Measurements from ENCODE around the gene ADD1.

The ADD1 gene

GRCh38 chr4:2833671-2834000 lies 10.0 kb upstream of the ADD1 start:
- in situ Hi-C loops (cut with MboI; ENCODE audit: low sequenced_read_pairs) = no loop called here

DNA sequence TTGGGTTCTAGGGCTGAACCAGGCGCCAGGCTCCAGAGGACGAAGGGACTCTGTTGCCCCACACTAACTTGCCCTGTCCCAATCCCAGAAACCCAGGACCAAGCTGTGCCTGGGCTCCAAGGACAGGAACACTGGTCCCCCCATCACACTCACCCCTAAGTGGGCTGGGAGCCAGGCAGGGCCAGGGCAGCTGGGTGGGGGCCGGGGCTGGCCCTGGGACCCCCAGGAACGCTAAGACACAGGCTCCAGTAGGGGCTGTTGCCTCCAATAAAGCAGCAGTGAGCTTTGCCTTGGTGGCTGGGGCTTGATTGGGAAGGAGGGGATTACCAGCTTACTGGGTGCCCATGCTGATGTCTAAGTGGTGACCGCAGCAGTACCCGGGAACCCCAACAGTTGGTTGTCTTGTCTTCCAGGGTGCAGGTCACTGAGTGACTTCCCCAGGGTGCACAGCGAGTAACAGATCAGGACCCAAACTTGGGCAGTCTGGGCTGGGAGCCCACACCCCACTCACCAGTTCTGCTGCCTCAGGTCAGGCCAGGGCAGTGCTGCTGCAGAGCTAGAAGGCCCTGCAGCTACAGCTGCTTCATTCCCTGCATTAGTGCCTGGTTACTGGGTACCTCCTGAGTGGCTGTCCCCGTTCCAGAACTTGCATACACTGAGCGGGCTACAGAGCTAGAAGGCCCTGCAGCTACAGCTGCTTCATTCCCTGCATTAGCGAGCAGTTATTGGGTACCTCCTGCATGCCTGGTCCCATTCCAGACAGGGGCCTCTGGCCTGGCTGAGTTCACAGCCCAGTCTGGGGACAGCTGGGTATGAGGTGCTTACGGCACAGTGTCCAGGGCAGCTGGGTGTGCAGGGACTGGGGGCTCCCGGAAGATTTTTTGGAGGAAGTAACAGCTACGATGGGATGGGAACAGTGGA lies 9.4 kb upstream of the ADD1 start:
- in situ Hi-C loops (cut with MboI; ENCODE audit: low sequenced_read_pairs) = no loop called here

- in situ Hi-C loops (cut with MboI; ENCODE audit: low sequenced_read_pairs) = no loop called here
Observed at GRCh38 chr4:2835978-2836377, 7.7 kb upstream of the ADD1 start.

GRCh38 chr4:2836391-2836859 lies 7.2 kb upstream of the ADD1 start:
- in situ Hi-C loops (cut with MboI; ENCODE audit: low sequenced_read_pairs) = no loop called here

- in situ Hi-C loops (cut with MboI; ENCODE audit: low sequenced_read_pairs) = no loop called here
Observed at GRCh38 chr4:2837110-2837903, 6.3 kb upstream of the ADD1 start.

GRCh38 chr4:2837904-2838496 lies 5.6 kb upstream of the ADD1 start:
- in situ Hi-C loops (cut with MboI; ENCODE audit: low sequenced_read_pairs) = no loop called here

DNA sequence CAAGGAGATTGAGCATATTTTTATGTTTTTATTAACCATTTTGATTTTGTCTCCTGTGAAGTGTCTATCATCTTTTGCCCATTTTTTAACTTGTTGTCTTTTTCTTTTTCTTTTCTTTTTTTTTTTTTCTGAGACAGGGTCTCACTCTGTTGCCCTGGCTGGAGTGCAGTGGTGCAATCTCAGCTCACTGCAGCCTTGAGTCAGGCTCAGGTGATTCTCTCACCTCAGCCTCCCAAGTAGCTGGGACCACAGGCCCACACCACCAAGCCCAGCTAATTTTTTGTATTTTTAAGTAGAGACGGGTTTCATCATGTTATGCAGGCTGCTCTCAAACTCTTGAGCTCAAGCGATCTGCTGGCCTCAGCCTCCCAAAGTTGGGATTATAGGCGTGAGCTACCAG lies 4.6 kb upstream of the ADD1 start:
- in situ Hi-C loops (cut with MboI; ENCODE audit: low sequenced_read_pairs) = no loop called here

- in situ Hi-C loops (cut with MboI; ENCODE audit: low sequenced_read_pairs) = no loop called here
Observed at GRCh38 chr4:2842687-2843262, 869 bp upstream of the ADD1 start.

DNA sequence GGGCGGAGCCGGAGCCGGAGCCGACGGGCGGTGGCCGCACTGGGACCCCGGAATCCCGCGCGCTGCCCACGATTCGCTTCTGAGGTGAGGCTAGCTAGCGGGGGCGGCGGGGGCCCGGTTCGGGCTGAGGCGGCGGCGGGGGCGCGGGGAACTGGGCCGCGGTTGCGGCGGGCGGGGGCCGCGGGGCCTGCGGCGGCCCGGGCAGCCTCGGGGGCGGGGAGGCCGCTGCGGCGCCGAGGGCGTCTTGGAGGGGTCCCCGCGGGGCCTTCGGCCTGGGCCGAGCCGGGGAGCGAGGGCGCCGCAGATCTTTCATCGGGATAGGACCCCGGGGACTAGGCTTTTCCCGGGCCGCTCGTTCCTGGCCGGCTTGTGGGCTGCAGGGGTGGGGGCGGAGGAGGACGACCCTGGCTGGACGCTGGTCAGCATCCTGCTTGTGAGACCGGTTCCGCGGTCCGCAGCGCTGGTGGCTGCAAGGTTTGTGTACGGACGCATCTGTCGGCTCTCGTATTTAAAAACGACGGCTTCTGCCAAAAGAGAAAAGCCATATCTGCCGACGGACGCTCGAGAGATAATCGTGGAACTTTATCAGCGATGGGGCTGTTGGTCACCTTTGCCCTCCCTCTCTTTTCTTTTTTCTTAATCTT lies 419 bp downstream of the ADD1 start:
- in situ Hi-C loops (cut with MboI; ENCODE audit: low sequenced_read_pairs) = no loop called here

DNA sequence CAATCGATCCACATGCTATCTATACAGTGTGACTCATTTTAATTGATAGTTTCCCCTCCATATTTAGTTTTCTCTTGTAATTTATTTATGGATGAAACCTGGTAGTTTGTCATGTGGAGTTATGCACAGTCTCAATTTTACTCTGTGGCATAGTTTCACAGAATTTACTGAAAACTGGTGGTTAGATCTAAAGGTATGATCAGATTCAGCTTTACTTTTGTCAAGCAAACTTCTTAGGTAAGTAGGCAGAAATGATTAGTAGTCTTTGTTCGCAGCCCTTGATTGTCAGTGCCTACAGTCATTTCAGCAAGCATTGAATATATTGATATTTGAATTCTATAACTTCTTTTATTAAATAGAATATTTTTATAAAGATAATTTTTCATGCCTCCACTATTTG lies 2.5 kb downstream of the ADD1 start:
- in situ Hi-C loops (cut with MboI; ENCODE audit: low sequenced_read_pairs) = no loop called here

- in situ Hi-C loops (cut with MboI; ENCODE audit: low sequenced_read_pairs) = no loop called here
Observed at GRCh38 chr4:2847302-2847871, 3.7 kb downstream of the ADD1 start.

DNA sequence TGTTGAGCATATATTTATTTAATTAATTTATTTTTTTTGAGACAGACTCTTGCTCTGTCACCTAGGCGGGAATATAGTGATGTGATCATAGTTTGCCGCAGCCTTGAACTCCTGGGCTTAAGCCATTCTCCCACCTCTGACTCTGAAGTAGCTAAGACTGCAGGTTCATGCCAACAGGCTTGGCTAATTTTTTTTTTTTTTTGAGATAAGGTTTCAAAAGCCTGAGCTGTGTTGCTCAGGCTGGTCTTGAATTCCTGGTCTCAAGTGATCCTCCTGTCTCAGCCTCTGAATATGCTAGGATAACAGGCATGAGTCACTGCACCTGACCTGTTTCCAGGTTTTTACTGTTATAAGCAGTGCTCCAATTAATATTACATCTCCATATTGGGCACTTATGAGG lies 4.8 kb downstream of the ADD1 start:
- in situ Hi-C loops (cut with MboI; ENCODE audit: low sequenced_read_pairs) = no loop called here

- in situ Hi-C loops (cut with MboI; ENCODE audit: low sequenced_read_pairs) = no loop called here
Observed at GRCh38 chr4:2849267-2850152, 5.9 kb downstream of the ADD1 start.

DNA sequence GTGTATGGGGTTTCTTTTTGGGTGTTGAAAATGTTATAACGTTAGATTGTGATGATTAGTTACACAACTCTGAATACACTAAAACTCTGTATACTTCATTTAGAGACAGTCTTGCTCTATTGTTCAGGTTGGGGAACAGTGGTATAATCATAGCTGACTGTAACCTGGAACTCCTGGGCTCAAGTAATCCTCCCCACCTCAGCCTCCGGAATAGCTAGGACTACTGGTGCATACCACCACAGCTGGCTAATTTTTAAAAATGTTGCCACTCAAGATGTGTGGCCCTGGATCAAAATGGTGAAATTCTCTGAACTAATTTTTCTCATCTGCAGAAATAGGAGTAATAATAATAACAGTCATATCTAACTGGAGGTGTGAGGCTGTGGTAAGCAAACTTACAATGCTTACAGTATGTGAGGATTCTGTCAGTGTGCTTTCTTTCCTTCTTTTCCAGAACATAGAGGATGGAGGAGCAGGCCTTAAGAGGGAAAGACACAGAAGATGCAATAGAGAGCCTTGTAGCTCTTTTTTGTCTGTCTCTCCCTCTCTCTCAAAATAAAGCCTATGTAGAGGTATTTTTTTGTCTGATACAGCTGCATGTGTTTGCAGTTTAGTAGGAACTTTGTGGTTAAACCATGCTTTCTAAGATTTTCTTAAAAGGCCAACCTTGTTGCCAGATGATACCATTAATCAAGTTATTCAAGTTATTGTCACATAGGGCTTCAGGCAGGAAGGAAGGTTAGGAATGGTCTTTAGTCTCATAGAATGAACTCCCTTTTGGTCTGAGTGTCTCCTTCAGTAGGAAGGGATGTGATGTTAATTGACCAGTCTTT lies 7.5 kb downstream of the ADD1 start:
- in situ Hi-C loops (cut with MboI; ENCODE audit: low sequenced_read_pairs) = no loop called here

DNA sequence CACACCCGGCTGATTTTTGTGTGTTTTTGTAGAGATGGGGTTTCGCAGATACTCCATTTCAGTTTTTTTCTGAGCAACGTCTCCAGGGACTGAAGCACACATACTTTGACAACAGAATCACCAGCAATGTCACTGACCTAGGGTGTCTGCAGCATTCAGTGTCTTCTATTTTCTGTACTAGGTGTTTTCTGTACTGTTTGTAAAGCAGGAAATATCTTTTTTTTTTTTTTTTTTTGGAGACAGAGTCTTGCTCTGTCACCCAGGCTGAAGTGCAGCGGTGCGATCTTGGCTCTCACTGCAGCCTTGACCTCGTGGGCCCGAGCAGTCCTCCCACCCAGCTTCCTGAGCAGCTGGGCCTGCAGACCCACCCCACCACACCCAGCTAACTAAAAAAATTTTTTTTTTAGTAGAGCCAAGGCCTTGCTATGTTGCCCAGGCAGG lies 8.9 kb downstream of the ADD1 start:
- in situ Hi-C loops (cut with MboI; ENCODE audit: low sequenced_read_pairs) = no loop called here

DNA sequence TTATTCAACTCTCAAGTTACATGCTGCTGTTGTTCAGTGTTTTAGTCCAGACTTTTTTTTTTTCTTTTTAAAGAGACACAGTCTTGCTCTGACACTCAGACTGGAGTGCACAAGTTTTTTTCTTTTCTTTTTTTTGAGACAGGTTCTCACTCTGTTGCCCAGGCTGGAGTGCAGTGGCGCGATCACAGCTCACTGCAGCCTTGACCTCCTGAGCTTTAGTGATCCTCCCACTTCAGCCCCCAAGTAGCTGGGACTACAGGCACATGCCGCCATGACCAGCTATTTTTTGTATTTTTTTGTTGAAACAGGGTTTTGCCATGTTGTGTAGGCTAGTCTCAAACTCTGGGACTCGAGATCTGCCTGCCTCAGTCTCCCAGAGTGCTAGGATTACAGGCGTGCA lies 11.9 kb downstream of the ADD1 start:
- in situ Hi-C loops (cut with MboI; ENCODE audit: low sequenced_read_pairs) = no loop called here

GRCh38 chr4:2856266-2856665 lies 12.6 kb downstream of the ADD1 start:
- in situ Hi-C loops (cut with MboI; ENCODE audit: low sequenced_read_pairs) = no loop called here

GRCh38 chr4:2857349-2857927 lies 13.8 kb downstream of the ADD1 start:
- in situ Hi-C loops (cut with MboI; ENCODE audit: low sequenced_read_pairs) = no loop called here
